HG02759 (cell line): ENCODE data around the gene OCA2.
"Not testable (repeated sequence)": the region's sequence is repeated elsewhere in the genome, so short reads cannot be mapped to it uniquely, and the experiment has no call there.

Experiments used
- ATAC-seq: cut with Tn5 transposase; IDR thresholded peaks from one replicate; pipeline ENCODE4 v1.9.1; 2021; ENCODE audit warnings: mild to moderate bottlenecking, moderate library complexity; ENCODE audit not compliant: unreplicated experiment

The OCA2 gene

DNA sequence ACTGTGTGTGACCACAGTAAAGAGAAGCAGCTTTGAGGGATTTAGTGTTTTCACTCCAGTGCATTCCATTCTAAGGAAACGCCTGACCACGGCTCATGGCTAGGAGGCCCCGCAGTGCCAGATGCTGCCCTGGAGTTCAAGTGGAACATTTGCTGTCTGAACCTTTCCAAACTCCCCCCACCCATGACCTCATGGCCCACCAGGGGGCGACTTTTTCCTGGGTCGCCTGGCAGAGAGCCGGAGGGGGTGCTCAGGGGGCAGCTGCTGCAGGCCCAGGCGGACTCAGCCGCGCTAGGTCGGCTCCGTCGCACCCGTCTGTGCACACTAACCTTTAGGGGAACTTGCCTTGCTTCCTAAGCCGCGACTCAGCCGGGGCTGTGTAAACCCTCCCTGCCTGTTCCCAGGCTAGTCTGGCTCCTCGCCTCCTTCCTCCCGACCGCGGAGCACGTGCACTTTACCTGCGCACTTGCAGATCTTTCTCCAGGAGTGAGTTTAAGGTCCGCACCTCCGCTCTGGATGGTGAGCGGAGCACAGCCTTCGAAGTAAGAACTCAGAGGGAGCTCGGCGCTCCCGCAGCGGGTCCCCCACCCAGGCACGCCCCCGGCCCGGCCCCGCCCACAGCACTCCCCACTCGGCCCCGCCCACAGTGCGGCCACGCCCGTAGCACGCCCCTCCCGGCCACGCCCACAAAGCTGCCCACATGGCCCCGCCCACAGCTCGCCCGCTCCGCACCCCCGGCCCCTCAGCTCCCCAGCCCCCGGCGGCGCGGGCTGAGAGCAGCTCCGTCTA is at the start of gene OCA2:
TSS of gene OCA2 (minus strand) at position 550 of the 789 bp plus-strand sequence. CDS start 17,441 bp downstream, outside the sequence.
- no peak for ATAC-seq

DNA sequence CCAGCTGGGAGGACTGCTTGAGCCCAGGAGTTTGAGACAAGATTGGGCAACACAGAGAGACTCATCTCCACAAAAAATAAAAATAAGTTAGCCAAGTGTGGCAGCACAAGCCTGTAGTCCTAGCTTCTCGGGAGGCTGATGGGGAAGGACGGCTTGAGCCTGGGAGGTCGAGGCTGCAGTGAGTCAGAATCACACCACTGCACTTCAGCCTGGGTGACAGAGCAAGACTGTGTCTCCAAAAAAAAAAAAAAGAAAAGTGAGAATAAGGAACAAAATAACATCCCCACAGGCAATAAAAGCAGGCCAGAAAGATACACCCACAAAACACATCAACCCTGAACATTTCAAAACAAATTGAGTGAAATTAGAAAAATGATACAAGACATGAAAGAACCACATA is 48.7 kb upstream of the OCA2 start:
- ATAC-seq = no peak

DNA sequence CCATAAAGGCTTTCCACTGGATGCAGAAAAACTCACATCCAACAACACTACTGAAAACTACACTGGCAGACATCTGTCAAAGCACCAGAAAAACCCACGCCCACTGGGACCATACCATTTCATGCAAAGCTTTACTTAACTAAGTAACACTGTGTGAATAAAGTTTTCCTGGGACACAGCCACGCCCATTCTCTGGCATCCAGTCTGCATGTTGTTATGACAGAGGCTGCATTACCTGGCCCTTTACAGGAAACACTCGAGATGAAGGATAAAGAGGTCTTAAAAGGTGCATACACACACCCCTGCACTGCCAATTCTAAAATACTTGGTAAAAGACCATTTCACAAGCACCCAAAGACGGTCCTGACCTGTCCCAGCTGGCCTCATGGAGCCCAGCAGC is 46.3 kb upstream of the OCA2 start:
- not testable (repeated sequence) for ATAC-seq

DNA sequence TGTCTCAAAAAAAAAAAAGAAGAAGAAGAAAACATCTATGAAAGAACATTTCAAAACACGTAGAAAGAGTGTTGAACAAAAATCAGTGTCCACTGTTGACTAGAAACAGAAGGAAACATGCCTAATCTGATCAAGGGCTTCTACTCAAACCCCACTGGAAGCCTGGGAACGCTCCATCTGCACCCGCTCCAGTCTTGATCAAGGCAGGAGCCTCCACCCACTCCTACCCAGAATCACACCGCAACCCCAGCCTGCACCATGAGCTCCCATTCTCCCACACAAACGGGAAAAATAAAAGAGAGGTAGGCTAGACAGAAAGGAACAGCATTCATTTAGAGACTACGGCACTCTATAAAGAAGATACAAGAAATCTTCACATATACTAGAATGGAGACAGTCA is 40.9 kb upstream of the OCA2 start:
- ATAC-seq = no peak

DNA sequence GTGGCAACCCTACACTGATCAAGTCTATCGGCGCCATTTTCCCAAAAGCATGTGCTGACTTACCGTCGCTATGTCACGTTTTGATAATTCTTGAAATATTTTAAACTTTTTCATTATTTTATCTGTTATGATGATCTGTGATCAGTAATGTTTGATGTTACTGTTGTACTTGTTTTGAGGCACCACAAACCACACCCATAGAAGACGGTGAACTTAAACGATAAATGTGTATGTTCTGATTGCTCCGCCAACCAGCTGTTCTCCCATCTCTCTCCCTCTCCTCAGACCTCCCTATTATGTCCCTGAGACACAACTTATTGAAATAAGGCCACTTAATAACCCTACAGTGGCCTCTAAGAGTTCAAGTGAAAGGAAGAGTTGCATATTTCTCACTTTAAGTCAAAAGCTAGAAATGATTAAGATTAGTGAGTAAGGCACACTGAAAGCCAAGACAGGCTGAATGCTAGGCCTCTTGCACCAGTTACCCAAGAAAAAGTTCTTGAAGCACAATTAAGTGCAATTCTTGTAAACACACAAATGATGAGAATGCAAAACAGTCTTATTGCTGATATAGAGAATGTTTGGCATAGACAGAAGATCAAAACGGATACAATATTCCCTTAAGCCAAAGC is 38.4 kb upstream of the OCA2 start:
- ATAC-seq = not testable (repeated sequence)

DNA sequence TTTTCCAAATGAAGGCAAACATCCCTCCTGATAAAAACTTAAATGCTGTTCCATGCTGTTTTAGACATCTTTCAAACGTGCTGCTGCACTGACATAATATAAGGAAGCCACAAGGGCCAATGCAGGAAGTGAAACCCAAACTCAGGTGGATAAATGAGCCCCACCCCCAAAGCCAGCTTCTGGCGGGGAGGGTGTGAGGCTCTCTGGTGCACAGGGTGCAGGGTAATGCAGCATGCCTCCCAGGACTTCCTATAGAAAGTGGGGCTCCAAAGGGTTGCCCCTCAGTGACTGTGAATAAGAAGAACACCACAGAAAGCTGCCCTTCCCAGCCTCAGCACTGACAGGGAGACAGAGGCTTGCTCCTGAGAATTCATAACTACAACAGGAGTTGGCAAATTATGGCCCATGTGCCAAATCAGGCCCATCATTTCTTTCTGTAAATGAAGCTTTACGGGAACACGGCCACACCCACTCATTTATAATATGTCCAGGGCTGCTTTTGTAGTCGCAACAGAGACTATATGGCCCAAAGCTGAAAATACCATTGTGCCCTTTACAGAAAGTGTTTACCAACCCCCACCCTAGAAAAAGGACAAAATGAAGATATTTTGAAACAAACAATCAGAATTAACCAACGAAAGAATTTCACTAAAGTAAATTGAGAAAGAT is 37.3 kb upstream of the OCA2 start:
- peak; percentile 99 for ATAC-seq

DNA sequence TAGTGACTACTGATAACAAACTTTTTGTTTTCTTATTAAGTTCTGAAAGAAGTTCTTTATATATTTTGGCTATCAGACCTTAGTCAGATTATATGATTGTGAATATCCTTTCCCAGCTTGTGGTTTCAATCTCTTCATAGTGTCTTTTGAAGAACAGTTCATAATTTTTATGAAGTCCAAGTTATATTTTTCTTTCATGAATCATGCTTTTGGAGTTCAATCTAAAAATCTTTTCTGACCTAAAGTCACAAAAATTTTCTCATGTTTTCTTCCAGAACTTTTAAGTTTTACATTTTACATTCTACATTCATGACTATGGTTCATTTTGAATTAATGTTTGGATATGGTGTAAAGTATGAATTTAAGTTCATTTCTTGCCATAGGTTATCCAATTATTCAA is 34.2 kb upstream of the OCA2 start:
- ATAC-seq = no peak

DNA sequence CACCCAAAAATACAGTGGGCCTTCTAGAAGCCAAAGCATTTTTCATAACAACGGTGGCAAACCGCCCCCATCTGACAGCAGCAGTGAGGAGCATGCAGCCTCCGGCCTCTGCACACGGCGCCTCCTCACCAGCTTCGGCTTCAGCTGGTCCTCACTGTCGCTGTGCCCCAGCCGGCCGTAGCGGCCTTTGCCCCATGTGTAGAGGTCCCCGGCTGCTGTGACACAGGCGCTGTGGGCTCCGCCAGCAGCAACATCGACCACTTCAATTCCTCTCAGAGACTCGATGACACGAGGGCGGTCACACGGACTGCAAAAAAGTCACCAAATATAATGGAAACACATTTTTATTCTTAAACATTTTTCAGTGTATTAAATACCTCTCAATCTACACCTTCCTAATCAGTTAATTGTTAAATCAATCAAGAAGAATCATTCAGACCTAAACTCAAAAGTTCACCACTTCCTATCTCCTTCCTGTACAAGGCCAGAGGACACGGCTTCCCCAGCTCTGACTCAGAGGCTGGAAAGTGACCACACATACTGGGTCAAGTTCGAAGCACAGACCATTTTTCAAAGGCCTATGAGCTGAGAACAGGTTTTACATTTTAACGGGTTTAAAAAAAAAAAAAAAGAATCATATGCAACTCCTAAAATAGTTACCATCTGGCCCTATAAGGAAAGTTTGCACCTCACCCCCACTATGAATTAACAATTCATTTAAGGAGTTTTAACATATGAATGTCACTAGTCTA is 33.6 kb upstream of the OCA2 start:
- ATAC-seq = no peak

DNA sequence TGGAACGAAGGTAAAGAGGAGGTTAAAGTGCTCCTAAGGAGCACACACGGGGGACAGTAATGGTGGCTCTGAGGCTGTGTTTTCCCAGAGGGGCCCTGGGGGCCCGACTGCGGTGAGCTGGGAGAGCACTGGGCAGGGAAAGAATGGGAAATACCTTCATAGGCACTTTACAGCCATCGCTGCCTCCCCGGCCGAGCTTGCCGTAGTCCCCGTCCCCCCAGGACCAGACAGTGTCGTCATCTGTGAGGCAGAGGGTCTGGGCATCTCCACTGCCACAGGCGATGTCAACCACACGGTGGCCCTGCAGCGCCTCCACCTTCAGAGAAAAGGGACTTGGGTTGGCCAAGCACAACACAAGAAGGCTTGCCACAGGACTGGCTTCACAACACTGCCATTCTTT is 32.8 kb upstream of the OCA2 start:
- ATAC-seq = no peak

DNA sequence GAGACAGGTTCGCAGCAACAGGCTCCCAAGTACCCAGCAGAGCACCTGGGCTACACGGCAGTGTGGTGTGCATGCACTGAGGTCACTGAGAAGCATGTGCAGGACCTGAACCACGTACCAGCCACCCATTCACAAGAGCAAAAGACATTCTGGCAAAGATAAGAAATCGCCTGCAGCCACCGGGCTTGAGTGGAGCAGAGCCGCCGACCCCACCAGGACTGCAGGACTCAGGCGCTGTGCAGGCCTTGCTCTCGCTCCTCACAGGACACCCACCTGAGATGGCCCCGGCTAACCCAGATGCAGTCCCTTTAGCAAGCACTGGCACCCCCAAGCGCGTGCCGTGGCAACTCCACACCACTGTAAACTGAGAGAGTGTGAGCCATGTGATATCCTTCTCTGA is 32.3 kb upstream of the OCA2 start:
- ATAC-seq = no peak

DNA sequence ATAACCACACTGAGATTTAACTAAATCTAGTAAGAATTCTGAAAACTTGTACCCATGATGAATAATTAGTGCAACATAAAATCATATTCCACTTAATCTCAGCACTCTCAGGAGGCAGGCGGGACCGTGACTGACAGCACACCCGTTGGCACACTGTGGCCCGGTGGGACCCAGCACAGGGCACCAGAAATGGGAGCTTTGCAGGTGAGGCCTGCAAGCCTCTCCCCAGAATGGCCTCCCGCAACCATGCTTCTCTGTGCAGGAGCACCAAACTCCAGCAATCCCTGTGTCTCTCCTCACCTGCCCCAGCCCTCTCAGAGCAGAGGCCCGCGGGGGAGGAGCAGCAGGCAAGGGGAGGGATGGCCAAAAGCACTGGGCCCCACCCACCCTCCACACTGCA is 31.5 kb upstream of the OCA2 start:
- ATAC-seq = no peak

DNA sequence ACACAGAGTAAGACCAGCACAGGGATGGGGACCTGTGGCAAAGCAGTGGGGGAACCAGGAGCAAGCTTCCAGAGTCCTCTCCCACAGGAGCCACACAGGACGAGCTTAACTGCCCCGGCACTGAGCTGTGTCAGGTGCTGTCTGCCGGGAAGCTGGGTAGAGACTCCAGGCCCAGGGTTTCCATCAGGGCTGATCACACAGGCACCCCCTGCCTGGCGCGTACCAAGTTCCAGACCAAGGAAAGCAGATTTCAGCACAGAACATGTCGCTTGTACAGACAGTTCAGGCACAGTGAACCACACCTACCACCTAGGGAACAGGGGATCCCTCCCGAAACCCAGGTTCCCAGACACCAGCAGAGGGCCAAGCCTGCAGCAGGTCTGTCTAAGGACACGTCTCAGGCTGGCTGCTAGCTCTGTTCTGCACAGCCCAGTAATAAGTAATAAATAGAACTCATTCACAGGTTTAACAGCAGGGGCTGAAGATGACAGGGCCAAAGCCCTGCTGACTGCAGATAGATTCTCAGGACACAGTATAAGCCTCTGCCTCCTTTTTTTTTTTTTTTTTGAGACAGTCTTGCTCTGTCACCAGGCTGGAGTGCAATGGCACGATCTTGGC is 30.2 kb upstream of the OCA2 start:
- ATAC-seq = no peak

DNA sequence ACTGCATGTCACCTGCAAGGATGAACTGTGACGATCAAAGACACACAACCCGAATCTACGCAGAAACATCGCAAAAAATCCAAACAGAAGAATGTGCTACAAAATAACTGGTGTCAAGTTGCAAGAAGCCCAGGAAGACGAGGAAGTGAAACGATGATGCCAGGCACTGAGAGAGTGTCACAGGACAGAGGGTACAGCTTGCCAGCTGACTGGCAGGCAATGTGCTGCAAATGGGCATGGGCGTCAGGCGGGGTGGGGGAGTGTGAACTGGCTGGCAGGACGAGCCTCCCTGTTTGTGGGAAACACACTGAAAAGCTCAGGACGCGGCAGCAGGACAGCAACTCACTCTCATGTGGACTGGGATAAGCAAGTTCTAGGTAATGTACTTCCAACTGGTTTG is 28.9 kb upstream of the OCA2 start:
- ATAC-seq = no peak

DNA sequence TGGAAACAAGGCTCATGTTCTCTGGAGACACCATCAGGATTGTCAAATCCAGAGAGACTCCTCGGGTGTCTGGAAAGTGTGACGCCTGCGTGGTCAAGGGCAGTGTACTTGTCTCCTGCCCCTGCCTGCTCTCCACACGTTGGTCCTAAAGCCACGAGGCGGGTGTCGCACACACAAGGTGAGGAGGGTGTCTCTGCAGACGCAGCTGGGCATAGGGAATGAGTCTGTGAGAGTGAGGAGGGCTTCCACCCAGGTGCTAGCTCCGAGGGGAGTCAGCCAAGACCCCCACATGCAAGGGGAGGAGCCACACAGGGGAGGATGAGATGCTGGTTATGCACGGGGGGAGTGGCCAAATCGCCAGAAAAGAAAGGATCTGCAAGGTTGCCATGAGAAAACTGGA is 27.9 kb upstream of the OCA2 start:
- no peak for ATAC-seq

DNA sequence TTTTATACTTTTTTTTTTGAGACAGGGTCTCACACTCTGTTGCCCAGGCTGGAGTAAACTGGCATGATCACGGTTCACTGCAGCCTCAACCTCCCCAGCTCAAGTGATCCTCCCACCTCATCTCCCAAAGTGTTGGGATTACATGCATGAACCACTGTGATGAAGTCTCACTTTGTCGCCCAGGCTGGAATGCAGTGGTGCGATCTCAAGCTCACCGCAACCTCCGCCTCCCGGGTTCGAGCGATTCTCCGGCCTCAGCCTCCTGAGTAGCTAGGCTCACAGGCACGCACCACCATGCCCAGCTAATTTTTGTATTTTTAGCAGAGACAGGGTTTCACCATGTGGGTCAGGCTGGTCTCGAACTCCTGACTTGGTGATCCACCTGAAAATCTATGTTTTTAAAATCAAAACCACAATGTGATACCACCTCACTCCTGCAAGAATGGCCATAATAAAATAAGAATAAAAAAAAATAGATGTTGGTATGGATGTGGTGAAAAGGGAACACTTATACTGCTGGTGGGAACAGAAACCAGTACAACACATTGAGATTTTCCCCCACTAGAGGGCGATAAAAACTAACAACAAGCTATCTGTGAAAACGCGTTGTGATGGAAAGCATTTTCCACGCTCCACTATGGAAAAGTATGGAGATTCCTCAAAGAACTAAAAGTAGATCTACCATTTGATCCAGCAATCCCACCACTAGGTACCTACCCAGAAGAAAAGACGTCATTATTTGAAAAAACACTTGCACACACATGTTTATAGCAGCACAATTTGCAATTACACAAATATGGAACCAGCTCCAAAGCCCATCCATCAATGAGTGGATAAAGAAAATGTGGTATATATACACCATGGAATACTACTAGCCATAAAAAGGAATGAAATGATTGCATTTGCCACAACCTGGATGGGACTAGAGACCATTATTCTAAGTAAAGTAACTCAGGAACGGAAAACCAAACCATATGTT is 26.8 kb upstream of the OCA2 start:
- ATAC-seq = no peak

DNA sequence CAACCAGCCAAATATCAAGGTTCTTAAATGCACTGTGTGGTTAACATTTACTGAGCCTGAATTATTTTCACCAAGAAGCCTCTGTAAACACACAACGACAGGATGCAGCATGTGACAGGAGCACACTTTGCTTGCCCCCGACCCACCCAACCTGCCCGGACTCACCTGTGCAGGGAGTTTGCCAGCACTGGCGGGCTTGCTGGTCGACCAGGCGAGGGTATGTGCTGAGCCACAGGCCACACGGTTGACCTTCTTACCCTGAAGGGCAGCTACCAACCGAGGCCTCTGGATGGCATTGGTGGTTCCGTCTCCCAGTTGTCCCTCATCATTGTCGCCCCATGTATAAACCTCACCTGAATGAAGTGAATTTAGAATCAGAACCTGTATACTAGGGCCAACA is 25.7 kb upstream of the OCA2 start:
- no peak for ATAC-seq

DNA sequence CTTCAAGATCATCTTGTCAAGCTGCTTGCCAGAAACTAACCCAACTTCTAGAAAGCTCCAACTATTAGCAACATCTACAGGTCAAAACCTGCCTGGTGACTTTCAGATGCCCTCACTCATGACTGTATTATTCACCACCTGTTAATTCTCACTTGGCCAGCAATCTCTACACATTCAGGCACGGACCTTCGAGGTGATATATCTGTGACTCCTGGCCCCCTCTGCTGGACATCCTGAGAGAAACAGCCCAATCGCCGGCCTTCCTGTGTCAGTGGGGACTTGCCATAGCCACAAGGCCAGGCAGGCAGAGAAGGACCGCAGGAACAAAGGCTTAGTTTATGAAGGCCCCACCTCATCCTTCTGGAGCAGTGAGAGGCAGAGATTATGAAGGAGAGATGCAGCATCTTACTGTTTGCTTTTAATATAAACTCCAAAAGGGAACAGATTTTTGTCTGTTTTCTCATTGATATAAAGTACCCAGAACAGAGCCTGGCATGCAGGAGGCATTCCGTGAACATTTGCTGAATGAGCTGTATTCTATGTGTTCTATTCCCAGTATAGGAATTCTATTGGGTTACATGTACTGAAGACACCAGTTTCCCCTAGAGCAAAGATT is 24.4 kb upstream of the OCA2 start:
- peak; percentile 70 for ATAC-seq

DNA sequence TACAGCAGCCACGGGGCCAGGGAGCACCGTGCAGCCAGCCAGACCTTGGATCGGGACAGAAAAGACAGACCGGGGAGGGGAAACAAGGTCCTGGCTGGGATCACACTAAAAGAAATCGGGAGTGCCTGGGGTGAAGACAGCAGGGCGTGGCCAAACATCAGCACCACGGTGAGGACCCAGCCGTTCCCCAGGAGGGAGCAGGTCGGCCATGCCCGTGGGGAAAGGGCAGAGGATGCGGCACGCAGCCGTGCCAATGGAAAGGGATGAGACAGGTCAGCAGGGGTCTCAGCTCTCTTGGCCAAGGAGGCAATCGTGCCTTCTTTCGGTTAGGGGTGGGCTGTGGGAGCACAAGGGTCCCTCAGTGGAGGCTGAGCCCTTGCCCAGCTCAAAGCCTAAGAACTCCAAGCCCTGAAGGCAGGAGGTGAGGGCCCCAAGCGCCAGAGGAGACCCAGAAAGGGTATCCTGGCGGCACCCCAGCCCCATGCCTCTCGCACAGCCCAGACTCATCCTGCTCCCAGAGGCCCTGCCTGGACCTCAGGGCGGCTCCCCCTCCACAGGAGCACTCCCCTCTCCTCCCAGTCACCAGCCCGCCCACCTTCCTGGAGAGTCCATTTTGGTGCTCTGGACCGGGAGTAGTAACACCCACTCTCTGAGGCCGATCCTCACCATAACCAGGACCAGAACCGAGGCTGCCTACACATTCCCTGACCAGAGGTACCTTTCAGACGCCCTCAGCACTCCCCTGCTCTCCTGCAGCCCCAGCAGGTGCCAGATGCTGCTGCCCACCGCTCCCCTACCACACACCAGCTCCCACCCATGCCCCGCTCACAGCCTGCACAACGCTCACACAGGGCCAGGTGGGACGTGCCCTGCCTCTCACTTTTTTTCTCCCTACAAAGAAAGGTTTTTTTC is 23.2 kb upstream of the OCA2 start:
- ATAC-seq = no peak
